Measurements from ENCODE around the gene HINT1.

DNA sequence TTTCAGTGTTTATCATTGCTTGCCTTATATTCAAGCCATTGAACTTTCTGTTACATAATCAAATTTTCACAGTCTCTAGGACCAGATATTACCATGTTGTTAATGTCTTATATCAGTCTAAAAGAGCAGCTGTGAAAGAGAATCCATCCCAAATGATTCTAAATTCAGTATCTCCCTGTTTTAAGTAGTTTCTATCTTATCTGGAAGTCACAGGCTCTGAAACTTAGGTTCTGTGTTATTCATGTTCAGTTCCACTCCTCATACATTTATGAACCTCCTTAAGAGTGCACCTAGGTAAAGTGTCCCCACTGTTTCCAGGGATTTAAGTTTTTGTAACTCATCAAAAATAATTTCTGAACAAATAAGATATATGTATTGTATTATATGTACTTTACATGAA lies 15.4 kb upstream of the HINT1 start:
- TF ChIP-seq CTCF (conservative IDR thresholded peaks at IDR 0.05; ENCODE audit: low read length) (no peak), EZH2phosphoT487 (IDR thresholded peaks at IDR 0.05; ENCODE audit: borderline replicate concordance) (no peak)
